ENCODE measurements around the gene EPO. TPM values are rescaled to one million over a fixed set of nuclear protein-coding genes. Genes with fewer than 3 reads are reported as not detected.
A peak's percentile ranks its signal among the peaks of the same experiment; 100 is the strongest.

The EPO gene
- total and polyA plus RNA-seq, 4 donors = 1.3 to 22.9 (median 3.4) TPM

- DNase-seq (ENCODE audit: low spot score) = no peak
- peak overlapping the region in 2 of 3 donors; percentile 32 to 69 for H3K4me3 ChIP-seq (ENCODE audit: low read depth in 1 of 3, low read length in 3 of 3)
- H3K27ac ChIP-seq (ENCODE audit: low read depth in 1 of 2, low read length in 2 of 2) = peak overlapping the region; percentile 82 to 93
- TF ChIP-seq RXRA (IDR thresholded peaks at IDR 0.05) = peak in 1 of 2 donors; percentile 79
- TF ChIP-seq CTCF (IDR thresholded peaks at IDR 0.05; ENCODE audit: low read depth, low read length, missing input control) = no peak
- TF ChIP-seq REST (IDR thresholded peaks at IDR 0.05) = peak; percentile 16
- TF ChIP-seq FOXA1 (IDR thresholded peaks at IDR 0.05) = no peak
- TF ChIP-seq ZBTB33 (IDR thresholded peaks at IDR 0.05) = peak; percentile 45
- TF ChIP-seq HNF4G (IDR thresholded peaks at IDR 0.05) = no peak
- TF ChIP-seq TAF1 (conservative IDR thresholded peaks at IDR 0.05) = no peak
- peak in 1 of 2 donors; percentile 6 for TF ChIP-seq RAD21 (IDR thresholded peaks at IDR 0.05)
- TF ChIP-seq NR2F2 (IDR thresholded peaks at IDR 0.05) = no peak
- no peak for TF ChIP-seq JUND (IDR thresholded peaks at IDR 0.05)
- peak; percentile 70 for TF ChIP-seq YY1 (IDR thresholded peaks at IDR 0.05)
- no peak for TF ChIP-seq EGR1 (IDR thresholded peaks at IDR 0.05; ENCODE audit: low read depth in 2 of 2)
- TF ChIP-seq FOXA2 (IDR thresholded peaks at IDR 0.05) = no peak
- no peak for TF ChIP-seq ATF3 (IDR thresholded peaks at IDR 0.05)
- TF ChIP-seq SP1 (IDR thresholded peaks at IDR 0.05) = peak; percentile 40
- TF ChIP-seq HNF4A (conservative IDR thresholded peaks at IDR 0.05) = peak; percentile 7 to 63
- TF ChIP-seq MAX (IDR thresholded peaks at IDR 0.05) = peak; percentile 83
- TF ChIP-seq GABPA (IDR thresholded peaks at IDR 0.05 in 1 of 2, conservative IDR thresholded peaks at IDR 0.05 in 1 of 2) = no peak
- peak overlapping the region; percentile 46 to 67 for H3K9ac ChIP-seq (ENCODE audit: low read depth in 1 of 2, low read length in 2 of 2)
- no peaks in the 10 kb centered on the region for H3K9me3 ChIP-seq (ENCODE audit: control insufficient read depth in 4 of 4, low read length in 3 of 4)
- H3K36me3 ChIP-seq (ENCODE audit: control insufficient read depth in 4 of 4, insufficient read depth in 3 of 4, low read depth in 1 of 4, low read length in 3 of 4) = no peaks in the 10 kb centered on the region
- peaks cover 9 to 62% (median 46%) of the 10 kb centered on the region in 4 donors for H3K4me1 ChIP-seq (ENCODE audit: control insufficient read depth in 4 of 4, insufficient read depth in 4 of 4, low read length in 3 of 4)
- no peaks in the 10 kb centered on the region for H3K27me3 ChIP-seq (ENCODE audit: control insufficient read depth in 4 of 4, insufficient read depth in 4 of 4, low read length in 3 of 4)
- 3% methylated on average over 56 of the region's 56 CpGs for WGBS
Measured at GRCh38 chr7:100720671-100721504, 620 bp downstream of the EPO start.
